ENCODE results near the gene GRIA1. TPM values are rescaled to one million over a fixed set of nuclear protein-coding genes. Genes with fewer than 3 reads are reported as not detected.
"Not testable (repeated sequence)": the region's sequence is repeated elsewhere in the genome, so short reads cannot be mapped to it uniquely, and the experiment has no call there.

Gene GRIA1
- total RNA-seq, 4 donors from 2014 or later: 0.48 to 1.00 TPM; not detected in 2

- DNase-seq: no peak
- Histone ChIP-seq H3K36me3 (no peaks in the 10 kb centered on the region), H3K9me3 (no peaks in the 10 kb centered on the region), H3K4me3 (no peak overlapping the region), H3K27me3 (no peaks in the 10 kb centered on the region), H3K27ac (no peak overlapping the region), H3K4me1 (no peaks in the 10 kb centered on the region)
- intact Hi-C loops (cut with DNase I; ENCODE audit: low total_unique reads) (no loop called here), in situ Hi-C loops (cut with MboI; ENCODE audit: low pct_ligation_motif_present in 1 of 4, low pct_unique_long_range_greater_than_20kb in 1 of 4, low sequenced_read_pairs in 3 of 4) (no loop called here)
- WGBS, 2 donors (ENCODE audit: low coverage in 1 of 2): 35 to 80% methylated on average over 1 of the region's 1 CpG
- TF ChIP-seq POLR2AphosphoS5 (IDR thresholded peaks at IDR 0.05) (no peak), POLR2A (IDR thresholded peaks at IDR 0.05) (no peak), CTCF (IDR thresholded peaks at IDR 0.05) (no peak), EP300 (IDR thresholded peaks at IDR 0.05; ENCODE audit: low read depth) (no peak)
Measured at GRCh38 chr5:153718713-153719112, 228.2 kb downstream of the GRIA1 start.

GRCh38 chr5:153719324-153719723, 228.9 kb downstream of the GRIA1 start:
- 83% methylated on average over 5 of the region's 5 CpGs; no CpG with 5 or more reads in 1 of the 2 donors for WGBS, 2 donors (ENCODE audit: low coverage in 1 of 2)
- no peaks in the 10 kb centered on the region for H3K4me1 ChIP-seq
- intact Hi-C loops (cut with DNase I; ENCODE audit: low total_unique reads): no loop called here
- in situ Hi-C loops (cut with MboI; ENCODE audit: low pct_ligation_motif_present in 1 of 4, low pct_unique_long_range_greater_than_20kb in 1 of 4, low sequenced_read_pairs in 3 of 4): no loop called here
- TF ChIP-seq POLR2A (IDR thresholded peaks at IDR 0.05) (no peak), POLR2AphosphoS5 (IDR thresholded peaks at IDR 0.05) (no peak), EP300 (IDR thresholded peaks at IDR 0.05; ENCODE audit: low read depth) (no peak), CTCF (IDR thresholded peaks at IDR 0.05) (no peak)
- H3K36me3 ChIP-seq: no peaks in the 10 kb centered on the region
- H3K9me3 ChIP-seq: no peaks in the 10 kb centered on the region
- no peaks in the 10 kb centered on the region for H3K27me3 ChIP-seq
- H3K4me3 ChIP-seq: no peak overlapping the region
- no peak for DNase-seq
- H3K27ac ChIP-seq: no peak overlapping the region

GRCh38 chr5:153723022-153723610, 232.6 kb downstream of the GRIA1 start:
- in situ Hi-C loops (cut with MboI; ENCODE audit: low pct_ligation_motif_present in 1 of 4, low pct_unique_long_range_greater_than_20kb in 1 of 4, low sequenced_read_pairs in 3 of 4); DNase-seq; H3K4me3 ChIP-seq; intact Hi-C loops (cut with DNase I; ENCODE audit: low total_unique reads); H3K9me3 ChIP-seq; H3K4me1 ChIP-seq; H3K27ac ChIP-seq; H3K27me3 ChIP-seq; H3K36me3 ChIP-seq: not testable (repeated sequence)
- 85 to 94% methylated on average over 4 to 15 of the region's 15 CpGs for WGBS, 2 donors (ENCODE audit: low coverage in 1 of 2)

GRCh38 chr5:153742060-153742459, 251.6 kb downstream of the GRIA1 start:
- Histone ChIP-seq H3K4me1 (no peaks in the 10 kb centered on the region), H3K36me3 (no peaks in the 10 kb centered on the region), H3K4me3 (no peak overlapping the region), H3K27ac (no peak overlapping the region), H3K9me3 (no peaks in the 10 kb centered on the region), H3K27me3 (no peaks in the 10 kb centered on the region)
- intact Hi-C loops (cut with DNase I; ENCODE audit: low total_unique reads) (no loop called here), in situ Hi-C loops (cut with MboI; ENCODE audit: low pct_ligation_motif_present in 1 of 4, low pct_unique_long_range_greater_than_20kb in 1 of 4, low sequenced_read_pairs in 3 of 4) (no loop called here)
- no peak for TF ChIP-seq POLR2AphosphoS5 (IDR thresholded peaks at IDR 0.05)
- TF ChIP-seq CTCF (IDR thresholded peaks at IDR 0.05): no peak
- TF ChIP-seq POLR2A (IDR thresholded peaks at IDR 0.05): no peak
- no peak for TF ChIP-seq EP300 (IDR thresholded peaks at IDR 0.05; ENCODE audit: low read depth)
- WGBS, 2 donors (ENCODE audit: low coverage in 1 of 2): 58 to 61% methylated on average over 2 to 5 of the region's 5 CpGs
- DNase-seq: no peak

GRCh38 chr5:153744751-153745150, 254.3 kb downstream of the GRIA1 start:
- no peaks in the 10 kb centered on the region for H3K9me3 ChIP-seq
- no peak for DNase-seq
- H3K27ac ChIP-seq: no peak overlapping the region
- H3K36me3 ChIP-seq: no peaks in the 10 kb centered on the region
- WGBS, 2 donors (ENCODE audit: low coverage in 1 of 2): 63 to 83% methylated on average over 1 to 2 of the region's 2 CpGs
- in situ Hi-C loops (cut with MboI; ENCODE audit: low pct_ligation_motif_present in 1 of 4, low pct_unique_long_range_greater_than_20kb in 1 of 4, low sequenced_read_pairs in 3 of 4): no loop called here
- H3K27me3 ChIP-seq: no peaks in the 10 kb centered on the region
- intact Hi-C loops (cut with DNase I; ENCODE audit: low total_unique reads): no loop called here
- TF ChIP-seq POLR2AphosphoS5 (IDR thresholded peaks at IDR 0.05) (no peak), POLR2A (IDR thresholded peaks at IDR 0.05) (no peak), CTCF (IDR thresholded peaks at IDR 0.05) (no peak), EP300 (IDR thresholded peaks at IDR 0.05; ENCODE audit: low read depth) (no peak)
- no peaks in the 10 kb centered on the region for H3K4me1 ChIP-seq
- no peak overlapping the region for H3K4me3 ChIP-seq

Data from transverse colon (tissue), 4 donors.